H9 (cell line): ENCODE results near the gene PID1. TPM values are rescaled to one million over a fixed set of nuclear protein-coding genes. Genes with fewer than 3 reads are reported as not detected.

Experiments used
- DNase-seq: peaks from one replicate; pipeline ENCODE4 v3.0.0-alpha.2; 2017
- H2AFZ ChIP-seq: one replicate; pipeline ENCODE4 v1.6.1; 2013; ENCODE audit warnings: mild to moderate bottlenecking, low read length, control low read depth, moderate library complexity
- H2AK5ac ChIP-seq: 2 replicates; pipeline ENCODE4 v1.6.1; 2013; ENCODE audit warnings: low read length, control low read depth, mixed read lengths; ENCODE audit not compliant: insufficient read length
- H2BK120ac ChIP-seq: one replicate; pipeline ENCODE4 v1.6.1; 2013; ENCODE audit warnings: low read depth, mild to moderate bottlenecking, low read length, control low read depth, inconsistent platforms; ENCODE audit not compliant: poor library complexity, severe bottlenecking
- H2BK12ac ChIP-seq: 2 replicates; pipeline ENCODE4 v1.6.1; 2013; ENCODE audit warnings: low read length, control low read depth, mixed read lengths, low read depth; ENCODE audit not compliant: insufficient read length
- H2BK15ac ChIP-seq: 2 replicates; pipeline ENCODE4 v1.6.1; 2013; ENCODE audit warnings: low read depth, low read length, control low read depth
- H2BK20ac ChIP-seq: one replicate; pipeline ENCODE4 v1.6.1; 2013; ENCODE audit warnings: low read depth, mild to moderate bottlenecking, low read length, control low read depth, inconsistent platforms; ENCODE audit not compliant: poor library complexity, severe bottlenecking
- H2BK5ac ChIP-seq: 2 replicates; pipeline ENCODE4 v1.6.1; 2013; ENCODE audit warnings: low read length, control low read depth, mixed read lengths; ENCODE audit not compliant: insufficient read length
- H3K14ac ChIP-seq: 2 replicates; pipeline ENCODE4 v1.6.1; 2013; ENCODE audit warnings: low read length, control low read depth; ENCODE audit not compliant: insufficient read depth
- H3K18ac ChIP-seq: 2 replicates; pipeline ENCODE4 v1.6.1; 2013; ENCODE audit warnings: low read depth, mild to moderate bottlenecking, mixed read lengths, low read length, control low read depth; ENCODE audit not compliant: insufficient read length
- H3K23ac ChIP-seq: 2 replicates; pipeline ENCODE4 v1.6.1; 2013; ENCODE audit warnings: low read length, control low read depth, mixed read lengths, low read depth; ENCODE audit not compliant: insufficient read length
- H3K23me2 ChIP-seq: 2 replicates; pipeline ENCODE4 v1.6.1; 2013; ENCODE audit warnings: low read depth, mild to moderate bottlenecking, mixed read lengths, low read length, control low read depth; ENCODE audit not compliant: insufficient read length, poor library complexity, severe bottlenecking
- H3K27ac ChIP-seq: 2 replicates; pipeline ENCODE4 v1.5.1; 2013; ENCODE audit warnings: low read length, control low read depth, mixed read lengths, low read depth; ENCODE audit not compliant: insufficient read length
- H3K27me3 ChIP-seq: 2 replicates; pipeline ENCODE4 v1.6.1; 2013; ENCODE audit warnings: low read length, control low read depth, inconsistent platforms; ENCODE audit not compliant: insufficient read depth
- H3K4ac ChIP-seq: 2 replicates; pipeline ENCODE4 v1.6.1; 2013; ENCODE audit warnings: low read depth, mild to moderate bottlenecking, control low read depth, inconsistent platforms, low read length, moderate library complexity
- H3K4me1 ChIP-seq: 2 replicates; pipeline ENCODE4 v1.6.1; 2013; ENCODE audit warnings: low read length, control low read depth, inconsistent platforms; ENCODE audit not compliant: insufficient read depth
- H3K4me2 ChIP-seq: 2 replicates; pipeline ENCODE4 v1.6.1; 2013; ENCODE audit warnings: low read length, control low read depth, mixed read lengths; ENCODE audit not compliant: insufficient read length, insufficient read depth
- H3K56ac ChIP-seq: 2 replicates; pipeline ENCODE4 v1.6.1; 2013; ENCODE audit warnings: low read depth, mild to moderate bottlenecking, mixed read lengths, low read length, control low read depth; ENCODE audit not compliant: insufficient read length
- H3K79me1 ChIP-seq: 2 replicates; pipeline ENCODE4 v1.6.1; 2013; ENCODE audit warnings: low read depth, mild to moderate bottlenecking, moderate library complexity, low read length, control low read depth, inconsistent platforms; ENCODE audit not compliant: insufficient read depth, poor library complexity, severe bottlenecking
- H3K79me2 ChIP-seq: 2 replicates; pipeline ENCODE4 v1.6.1; 2013; ENCODE audit warnings: low read length, control low read depth, inconsistent platforms; ENCODE audit not compliant: insufficient read depth
- H3K9ac ChIP-seq: 2 replicates; pipeline ENCODE4 v1.6.1; 2013; ENCODE audit warnings: low read length, control low read depth, mixed read lengths; ENCODE audit not compliant: insufficient read length; ENCODE audit errors: extremely low read depth
- H3K9me3 ChIP-seq: one replicate; pipeline ENCODE4 v1.6.1; 2013; ENCODE audit warnings: low read depth, low read length, inconsistent platforms; ENCODE audit not compliant: control insufficient read depth
- H3T11ph ChIP-seq: one replicate; pipeline ENCODE4 v1.6.1; 2013; ENCODE audit warnings: mild to moderate bottlenecking, low read length, control low read depth, inconsistent platforms
- H4K20me1 ChIP-seq: one replicate; pipeline ENCODE4 v1.6.1; 2013; ENCODE audit not compliant: control insufficient read depth, insufficient read length, insufficient read depth
- H4K5ac ChIP-seq: 2 replicates; pipeline ENCODE4 v1.6.1; 2013; ENCODE audit warnings: low read depth, mild to moderate bottlenecking, mixed read lengths, low read length, control low read depth; ENCODE audit not compliant: insufficient read length
- H4K8ac ChIP-seq: replicated peaks from 2 replicates; pipeline ENCODE4 v1.6.1; 2013; ENCODE audit warnings: low read length, control low read depth, mixed read lengths, low read depth; ENCODE audit not compliant: insufficient read length
- H4K91ac ChIP-seq: 2 replicates; pipeline ENCODE4 v1.6.1; 2013; ENCODE audit warnings: low read depth, mild to moderate bottlenecking, moderate library complexity, mixed read lengths, low read length, control low read depth; ENCODE audit not compliant: insufficient read length
- H3K27ac Mint-ChIP-seq, 3 experiments: 2 replicates in 2 of 3; 3 replicates in 1 of 3; pipeline ENCODE4 v1.8.0; 2020 to 2021; ENCODE audit warnings: mixed read lengths in 3 of 3, mild to moderate bottlenecking in 1 of 3, moderate library complexity in 1 of 3
- H3K27me3 Mint-ChIP-seq: 2 replicates; pipeline ENCODE4 v1.8.0; 2021; ENCODE audit warnings: low read depth, mild to moderate bottlenecking, moderate library complexity, mixed read lengths
- H3K36me3 Mint-ChIP-seq, 3 experiments: 2 replicates in 2 of 3; 3 replicates in 1 of 3; pipeline ENCODE4 v1.8.0; 2020 to 2021; ENCODE audit warnings: low read depth in 3 of 3, mixed read lengths in 3 of 3; ENCODE audit not compliant: insufficient read depth in 1 of 3
- H3K4me1 Mint-ChIP-seq, 2 experiments: 2 replicates each; pipeline ENCODE4 v1.8.0; 2020; ENCODE audit warnings: mixed read lengths in 2 of 2
- H3K4me3 Mint-ChIP-seq, 2 experiments: 2 replicates in 1 of 2; 3 replicates in 1 of 2; pipeline ENCODE4 v1.8.0; 2020 to 2021; ENCODE audit warnings: mild to moderate bottlenecking in 2 of 2, mixed read lengths in 2 of 2, moderate library complexity in 1 of 2
- H3K9me3 Mint-ChIP-seq, 2 experiments: 2 replicates in 1 of 2; 3 replicates in 1 of 2; pipeline ENCODE4 v1.8.0; 2020; ENCODE audit warnings: mild to moderate bottlenecking in 2 of 2, mixed read lengths in 2 of 2, moderate library complexity in 1 of 2
- CTCF ChIP-seq: fragments of 200-600 bp; sonication (generic); conservative IDR thresholded peaks from 3 replicates; pipeline ENCODE4 v1.8.0; 2021; ENCODE audit warnings: antibody characterized with exemption, mild to moderate bottlenecking
- WGBS: extraction: QIAGEN DNeasy Blood & Tissue Kit; methylation state at CpG from one replicate; pipeline ENCODE4 v1.1.7; 2013; ENCODE audit warnings: missing lambda C conversion rate, low lambda C conversion rate, mixed read lengths; ENCODE audit not compliant: insufficient read length; ENCODE audit errors: extremely low coverage; 5-methylcytosine and 5-hydroxymethylcytosine counted together
- total RNA-seq: library from RNA; stranded (reverse); gene quantifications from 2 replicates; pipeline ENCODE4 v1.2.1, GENCODE V29; 2021

PID1 gene
- total RNA-seq, 1 experiment from 2014 or later, result 1.4 TPM

- no peak overlapping the region for H3K27ac ChIP-seq
- H3K9me3 Mint-ChIP-seq, result no peaks in the 10 kb centered on the region
Measured at GRCh38 chr2:229269941-229270340, 1.1 kb downstream of the PID1 start.

More at GRCh38 chr2:229269941-229270340, 1.1 kb downstream of the PID1 start:
- Mint-ChIP-seq H3K27me3 (peaks cover 40% of the 10 kb centered on the region), H3K4me3 (peak overlapping the region; percentile 66 to 78; a peak in 3 of 5 replicates), H3K36me3 (no peaks in the 10 kb centered on the region), H3K4me1 (peaks cover 10 to 16% of the 10 kb centered on the region in 2 experiments), H3K27ac (no peak overlapping the region)
- no peak overlapping the region for H3K56ac ChIP-seq
- H4K5ac ChIP-seq, result no peak overlapping the region
- H2BK5ac ChIP-seq, result no peak overlapping the region
- H3K79me1 ChIP-seq, result no peaks in the 10 kb centered on the region
- DNase-seq, result no peak
- H2BK120ac ChIP-seq, result no peak overlapping the region
- no peaks in the 10 kb centered on the region for H3K9me3 ChIP-seq
- H3T11ph ChIP-seq, result no peak overlapping the region
- no peak overlapping the region for H3K18ac ChIP-seq
- no peak overlapping the region for H4K91ac ChIP-seq
- no peak overlapping the region for H4K8ac ChIP-seq
- TF ChIP-seq CTCF, result no peak
- H3K23ac ChIP-seq, result no peak overlapping the region
- peaks cover 5% of the 10 kb centered on the region for H3K23me2 ChIP-seq
- no peak overlapping the region for H2BK12ac ChIP-seq
- H2AFZ ChIP-seq, result no peak overlapping the region
- no peak overlapping the region for H2BK20ac ChIP-seq
- no peak overlapping the region for H3K9ac ChIP-seq
- H3K4me2 ChIP-seq, result no peak overlapping the region
- H3K14ac ChIP-seq, result no peak overlapping the region
- no peaks in the 10 kb centered on the region for H4K20me1 ChIP-seq
- H3K4me1 ChIP-seq, result no peaks in the 10 kb centered on the region
- no peaks in the 10 kb centered on the region; the same call in none of the 2 replicates for H3K27me3 ChIP-seq
- H2AK5ac ChIP-seq, result no peak overlapping the region
- no peak overlapping the region for H3K4ac ChIP-seq
- no peaks in the 10 kb centered on the region for H3K79me2 ChIP-seq
- H2BK15ac ChIP-seq, result no peak overlapping the region
- no CpG with 5 or more reads among the region's 6 CpGs for WGBS
